ENCODE results near the gene KCNAB3. TPM values are rescaled to one million over a fixed set of nuclear protein-coding genes. Genes with fewer than 3 reads are reported as not detected.

The KCNAB3 gene
- total RNA-seq, result 0.30 TPM
- long read RNA-seq, result 0 reads

- intact Hi-C loops (cut with micrococcal nuclease), result no loop called here
- Histone ChIP-seq H3K27ac (replicated peaks) (no peak within 1 kb of the TSS), H3K4me1 (peaks cover 31% of the 10 kb centered on the region), H3K36me3 (peaks cover 2% of the 10 kb centered on the region), H3K27me3 (ENCODE audit: low read depth) (no peaks in the 10 kb centered on the region), H3K4me3 (peak within 1 kb of the TSS; percentile 89), H3K9me3 (replicated peaks) (no peaks in the 10 kb centered on the region)
- no peak for TF ChIP-seq CTCF (IDR thresholded peaks at IDR 0.05; ENCODE audit: borderline replicate concordance)
- peak; percentile 27 for DNase-seq
These were observed at the start of gene KCNAB3 for GRCh38 chr17:7929158-7930023. KCNAB3 (minus strand) TSS chr17:7929856; CDS start chr17:7929435, 421 bp downstream.

GRCh38 chr17:7977805-7978204 lies 48.1 kb upstream of the KCNAB3 start:
- no peak for DNase-seq
- peaks cover 41% of the 10 kb centered on the region for H3K27me3 ChIP-seq (ENCODE audit: low read depth)
- intact Hi-C loops (cut with micrococcal nuclease), result no loop called here
- H3K36me3 ChIP-seq, result no peaks in the 10 kb centered on the region
- TF ChIP-seq CTCF (IDR thresholded peaks at IDR 0.05; ENCODE audit: borderline replicate concordance), result no peak
- no peak overlapping the region for H3K27ac ChIP-seq (replicated peaks)
- H3K4me1 ChIP-seq, result no peaks in the 10 kb centered on the region
- no peak overlapping the region for H3K4me3 ChIP-seq
- H3K9me3 ChIP-seq (replicated peaks), result peaks cover 22% of the 10 kb centered on the region

GRCh38 chr17:7977039-7977438 lies 47.4 kb upstream of the KCNAB3 start:
- Histone ChIP-seq H3K4me3 (no peak overlapping the region), H3K27me3 (ENCODE audit: low read depth) (peaks cover 37% of the 10 kb centered on the region), H3K27ac (replicated peaks) (no peak overlapping the region), H3K36me3 (no peaks in the 10 kb centered on the region), H3K9me3 (replicated peaks) (peaks cover 22% of the 10 kb centered on the region), H3K4me1 (no peaks in the 10 kb centered on the region)
- no peak for DNase-seq
- TF ChIP-seq CTCF (IDR thresholded peaks at IDR 0.05; ENCODE audit: borderline replicate concordance), result no peak
- intact Hi-C loops (cut with micrococcal nuclease), result no loop called here

- no peak for DNase-seq
- TF ChIP-seq CTCF (IDR thresholded peaks at IDR 0.05; ENCODE audit: borderline replicate concordance), result no peak
- H3K4me3 ChIP-seq, result no peak overlapping the region
- peaks cover 36% of the 10 kb centered on the region for H3K27me3 ChIP-seq (ENCODE audit: low read depth)
- no peaks in the 10 kb centered on the region for H3K4me1 ChIP-seq
- H3K36me3 ChIP-seq, result no peaks in the 10 kb centered on the region
- intact Hi-C loops (cut with micrococcal nuclease), result no loop called here
- no peak overlapping the region for H3K27ac ChIP-seq (replicated peaks)
- H3K9me3 ChIP-seq (replicated peaks), result peaks cover 22% of the 10 kb centered on the region
These were observed 45.0 kb upstream of the KCNAB3 start for GRCh38 chr17:7974638-7975131.

- Histone ChIP-seq H3K9me3 (replicated peaks) (peaks cover 22% of the 10 kb centered on the region), H3K36me3 (no peaks in the 10 kb centered on the region), H3K27ac (replicated peaks) (no peak overlapping the region), H3K4me3 (no peak overlapping the region), H3K4me1 (no peaks in the 10 kb centered on the region), H3K27me3 (ENCODE audit: low read depth) (peaks cover 30% of the 10 kb centered on the region)
- intact Hi-C loops (cut with micrococcal nuclease), result no loop called here
- DNase-seq, result no peak
- peak; percentile 14 for TF ChIP-seq CTCF (IDR thresholded peaks at IDR 0.05; ENCODE audit: borderline replicate concordance)
These were observed 42.6 kb upstream of the KCNAB3 start for GRCh38 chr17:7972131-7972785.
